Measurements from ENCODE around the gene AMMECR1.

GRCh38 chrX:110284159-110284558 is 33.7 kb downstream of the AMMECR1 start:
- TF ChIP-seq CTCF (IDR thresholded peaks at IDR 0.05) (no peak), ZFX (IDR thresholded peaks at IDR 0.05; ENCODE audit: borderline replicate concordance) (no peak)
